ENCODE measurements around the gene TYW1. TPM values are rescaled to one million over a fixed set of nuclear protein-coding genes. Genes with fewer than 3 reads are reported as not detected.

Gene TYW1
- total RNA-seq, 1 experiment from 2014 or later: 15.3 TPM

DNA sequence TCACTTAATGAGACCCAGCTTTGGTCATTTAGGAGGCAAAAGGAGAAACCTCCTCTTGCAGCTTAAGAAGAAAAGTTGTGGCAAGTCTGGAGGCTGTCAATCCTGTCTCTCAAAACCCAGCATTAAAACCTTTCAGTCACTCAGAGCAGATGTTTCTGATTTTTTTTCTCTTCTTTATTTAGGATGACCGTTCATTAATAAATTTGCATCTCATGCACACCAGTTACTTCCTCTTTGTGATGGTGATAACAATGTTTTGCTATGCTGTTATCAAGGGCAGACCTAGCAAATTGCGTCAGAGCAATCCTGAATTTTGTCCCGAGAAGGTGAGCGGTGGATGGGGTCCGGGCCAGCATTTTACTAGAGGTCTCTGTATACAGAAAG, 43.6 kb upstream of the TYW1 start:
- Mint-ChIP-seq H3K36me3 (peaks cover 50% of the 10 kb centered on the region), H3K27ac (no peak overlapping the region), H3K4me1 (no peaks in the 10 kb centered on the region), H3K4me3 (no peak overlapping the region), H3K27me3 (ENCODE audit: low read depth) (no peaks in the 10 kb centered on the region), H3K9me3 (no peaks in the 10 kb centered on the region)
- no peak for DNase-seq (ENCODE audit: low spot score)
- no peak for ATAC-seq
- TF ChIP-seq HMGA2 (CRISPR knock-in tag; IDR thresholded peaks at IDR 0.05): no peak
- CTCF ChIA-PET: no interaction called here
- POLR2A ChIA-PET: interaction anchor here (0.6 kb wide), 1 partner anchor 109 kb away, joined by 8 read pairs; no protein-coding TSS in a partner anchor

GRCh38 chr7:66957595-66958290, 38.9 kb upstream of the TYW1 start:
- H3K4me3 Mint-ChIP-seq: no peak overlapping the region
- ChIA-PET POLR2A (interaction anchor here (1.0 kb wide), 1 partner anchor 10 kb away, joined by 3 read pairs; no protein-coding TSS in a partner anchor), CTCF (interaction anchor here (0.5 to 1.1 kb wide), 2 partner anchors 53 to 499 kb away, joined by 3 read pairs; no protein-coding TSS in a partner anchor)
- no peaks in the 10 kb centered on the region for H3K27me3 Mint-ChIP-seq (ENCODE audit: low read depth)
- no peak for TF ChIP-seq ZNF317 (CRISPR knock-in tag; IDR thresholded peaks at IDR 0.05; ENCODE audit: borderline replicate concordance, low read depth)
- DNase-seq (ENCODE audit: low spot score) (no peak), ATAC-seq (no peak)
- H3K36me3 Mint-ChIP-seq: peaks cover 26% of the 10 kb centered on the region
- no peak overlapping the region for H3K27ac Mint-ChIP-seq
- H3K4me1 Mint-ChIP-seq: no peaks in the 10 kb centered on the region
- H3K9me3 Mint-ChIP-seq: no peaks in the 10 kb centered on the region

- Mint-ChIP-seq H3K4me3 (no peak overlapping the region), H3K4me1 (no peaks in the 10 kb centered on the region), H3K36me3 (peaks cover 18% of the 10 kb centered on the region), H3K9me3 (no peaks in the 10 kb centered on the region), H3K27me3 (ENCODE audit: low read depth) (no peaks in the 10 kb centered on the region), H3K27ac (no peak overlapping the region)
- ChIA-PET CTCF (interaction anchor here (1.1 kb wide), 1 partner anchor 54 kb away, joined by 3 read pairs; no protein-coding TSS in a partner anchor), POLR2A (no interaction called here)
- ATAC-seq: no peak
- no peak for DNase-seq (ENCODE audit: low spot score)
- TF ChIP-seq ELF4 (CRISPR knock-in tag; IDR thresholded peaks at IDR 0.05; ENCODE audit: low read depth) (no peak), GRHL2 (CRISPR knock-in tag; IDR thresholded peaks at IDR 0.05; ENCODE audit: insufficient replicate concordance, severe bottlenecking) (no peak), HMGXB4 (CRISPR knock-in tag; IDR thresholded peaks at IDR 0.05) (no peak), ATF1 (CRISPR knock-in tag; IDR thresholded peaks at IDR 0.05) (no peak), ARID4B (CRISPR knock-in tag; IDR thresholded peaks at IDR 0.05; ENCODE audit: borderline replicate concordance) (no peak), CREM (CRISPR knock-in tag; IDR thresholded peaks at IDR 0.05) (no peak), MXD4 (CRISPR knock-in tag; IDR thresholded peaks at IDR 0.05; ENCODE audit: borderline replicate concordance) (no peak), SMAD4 (CRISPR knock-in tag; IDR thresholded peaks at IDR 0.05) (no peak), MAX (CRISPR knock-in tag; IDR thresholded peaks at IDR 0.05) (no peak)
- TF ChIP-seq, protein P1, sequence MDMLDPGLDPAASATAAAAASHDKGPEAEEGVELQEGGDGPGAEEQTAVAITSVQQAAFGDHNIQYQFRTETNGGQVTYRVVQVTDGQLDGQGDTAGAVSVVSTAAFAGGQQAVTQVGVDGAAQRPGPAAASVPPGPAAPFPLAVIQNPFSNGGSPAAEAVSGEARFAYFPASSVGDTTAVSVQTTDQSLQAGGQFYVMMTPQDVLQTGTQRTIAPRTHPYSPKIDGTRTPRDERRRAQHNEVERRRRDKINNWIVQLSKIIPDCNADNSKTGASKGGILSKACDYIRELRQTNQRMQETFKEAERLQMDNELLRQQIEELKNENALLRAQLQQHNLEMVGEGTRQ (CRISPR knock-in tag; IDR thresholded peaks at IDR 0.05): no peak
Observed at GRCh38 chr7:66958538-66959350, 37.9 kb upstream of the TYW1 start.
